Measurements from ENCODE around the gene TTC28.

GRCh38 chr22:28358312-28358711, 321.3 kb downstream of the TTC28 start:
- TF ChIP-seq JUND (IDR thresholded peaks at IDR 0.05; ENCODE audit: low read depth, low read length): no peak
- TF ChIP-seq SP1 (IDR thresholded peaks at IDR 0.05; ENCODE audit: low read depth, low read length): no peak
- TF ChIP-seq, protein P1, sequence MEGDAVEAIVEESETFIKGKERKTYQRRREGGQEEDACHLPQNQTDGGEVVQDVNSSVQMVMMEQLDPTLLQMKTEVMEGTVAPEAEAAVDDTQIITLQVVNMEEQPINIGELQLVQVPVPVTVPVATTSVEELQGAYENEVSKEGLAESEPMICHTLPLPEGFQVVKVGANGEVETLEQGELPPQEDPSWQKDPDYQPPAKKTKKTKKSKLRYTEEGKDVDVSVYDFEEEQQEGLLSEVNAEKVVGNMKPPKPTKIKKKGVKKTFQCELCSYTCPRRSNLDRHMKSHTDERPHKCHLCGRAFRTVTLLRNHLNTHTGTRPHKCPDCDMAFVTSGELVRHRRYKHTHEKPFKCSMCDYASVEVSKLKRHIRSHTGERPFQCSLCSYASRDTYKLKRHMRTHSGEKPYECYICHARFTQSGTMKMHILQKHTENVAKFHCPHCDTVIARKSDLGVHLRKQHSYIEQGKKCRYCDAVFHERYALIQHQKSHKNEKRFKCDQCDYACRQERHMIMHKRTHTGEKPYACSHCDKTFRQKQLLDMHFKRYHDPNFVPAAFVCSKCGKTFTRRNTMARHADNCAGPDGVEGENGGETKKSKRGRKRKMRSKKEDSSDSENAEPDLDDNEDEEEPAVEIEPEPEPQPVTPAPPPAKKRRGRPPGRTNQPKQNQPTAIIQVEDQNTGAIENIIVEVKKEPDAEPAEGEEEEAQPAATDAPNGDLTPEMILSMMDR (IDR thresholded peaks at IDR 0.05 in 2 of 3, conservative IDR thresholded peaks at IDR 0.05 in 1 of 3; ENCODE audit: control insufficient read depth in 2 of 3, extremely low read depth in 1 of 3, insufficient read depth in 1 of 3, low read depth in 3 of 3, low read length in 3 of 3): no peak
- TF ChIP-seq ZNF274 (IDR thresholded peaks at IDR 0.05; ENCODE audit: insufficient read depth, insufficient read length): no peak
- no peak for TF ChIP-seq USF1 (IDR thresholded peaks at IDR 0.05; ENCODE audit: borderline replicate concordance, extremely low read length, insufficient read depth, low read depth, low read length)
- TF ChIP-seq, protein P2, sequence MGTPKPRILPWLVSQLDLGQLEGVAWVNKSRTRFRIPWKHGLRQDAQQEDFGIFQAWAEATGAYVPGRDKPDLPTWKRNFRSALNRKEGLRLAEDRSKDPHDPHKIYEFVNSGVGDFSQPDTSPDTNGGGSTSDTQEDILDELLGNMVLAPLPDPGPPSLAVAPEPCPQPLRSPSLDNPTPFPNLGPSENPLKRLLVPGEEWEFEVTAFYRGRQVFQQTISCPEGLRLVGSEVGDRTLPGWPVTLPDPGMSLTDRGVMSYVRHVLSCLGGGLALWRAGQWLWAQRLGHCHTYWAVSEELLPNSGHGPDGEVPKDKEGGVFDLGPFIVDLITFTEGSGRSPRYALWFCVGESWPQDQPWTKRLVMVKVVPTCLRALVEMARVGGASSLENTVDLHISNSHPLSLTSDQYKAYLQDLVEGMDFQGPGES (IDR thresholded peaks at IDR 0.05): no peak
- no peak for TF ChIP-seq ETV6 (conservative IDR thresholded peaks at IDR 0.05 in 1 of 2, IDR thresholded peaks at IDR 0.05 in 1 of 2; ENCODE audit: borderline replicate concordance in 1 of 2, low read depth in 1 of 2)
- no peak for TF ChIP-seq CREB1 (IDR thresholded peaks at IDR 0.05; ENCODE audit: low read depth)
- TF ChIP-seq NRF1 (conservative IDR thresholded peaks at IDR 0.05; ENCODE audit: low read depth, low read length): no peak
- no peak for TF ChIP-seq GABPA (IDR thresholded peaks at IDR 0.05; ENCODE audit: low read depth)
- no peak for TF ChIP-seq EP300 (IDR thresholded peaks at IDR 0.05; ENCODE audit: borderline replicate concordance in 1 of 2, control insufficient read depth in 1 of 2, low read depth in 2 of 2, low read length in 2 of 2)
- TF ChIP-seq RAD21 (IDR thresholded peaks at IDR 0.05; ENCODE audit: insufficient read depth, low read depth, low read length): no peak

All from GM12878 (cell line).